HCT116 (cell line): ENCODE data around the gene CDKL2.

Source experiments
- EZH2 ChIP-seq: fragments of 200-600 bp; sonication (generic); IDR thresholded peaks from 2 replicates; pipeline ENCODE4 v1.6.1; 2017; ENCODE audit warnings: antibody characterized with exemption, mixed run types
- EZH2phosphoT487 ChIP-seq: fragments of 200-600 bp; IDR thresholded peaks from 2 replicates; pipeline ENCODE4 v1.6.1; 2018; ENCODE audit warnings: antibody characterized with exemption, borderline replicate concordance
- POLR2A ChIP-seq: IDR thresholded peaks from 2 replicates; pipeline ENCODE4 v1.7.0; 2011; ENCODE audit warnings: borderline replicate concordance; ENCODE audit not compliant: insufficient read depth, insufficient read length; ENCODE audit errors: extremely low read depth
- POLR2AphosphoS5 ChIP-seq: IDR thresholded peaks from 2 replicates; pipeline ENCODE4 v1.6.1; 2011; ENCODE audit warnings: mild to moderate bottlenecking, low read depth, low read length, moderate library complexity
- YY1 ChIP-seq: IDR thresholded peaks from 2 replicates; pipeline ENCODE4 v1.6.1; 2011; ENCODE audit warnings: low read length, low read depth, moderate library complexity, mild to moderate bottlenecking; ENCODE audit not compliant: insufficient replicate concordance; ENCODE audit errors: extremely low read depth
- ZFX ChIP-seq: fragments of 450-650 bp; IDR thresholded peaks from 2 replicates; pipeline ENCODE4 v1.6.1; 2017
- ZNF274 ChIP-seq: fragments of 200-500 bp; sonication (Bioruptor generic); IDR thresholded peaks from 2 replicates; pipeline ENCODE4 v1.6.1; 2014; ENCODE audit warnings: mild to moderate bottlenecking, low read depth, low read length, inconsistent platforms
- TF ChIP-seq, protein P1 (sequence below), 3 experiments: fragments of 200-600 bp in 1 of 3; sonication (generic) in 1 of 3; IDR thresholded peaks in 2 of 3; conservative IDR thresholded peaks in 1 of 3; 2 replicates each; pipeline ENCODE4 v1.5.1; 2012 to 2017; ENCODE audit warnings: low read depth in 2 of 3, low read length in 2 of 3, antibody characterized with exemption in 1 of 3, borderline replicate concordance in 1 of 3, control low read depth in 1 of 3, mild to moderate bottlenecking in 1 of 3, mixed read lengths in 1 of 3, mixed run types in 1 of 3, moderate library complexity in 1 of 3; ENCODE audit not compliant: insufficient read depth in 1 of 3
- TF ChIP-seq, protein P2 (sequence below): IDR thresholded peaks from 2 replicates; pipeline ENCODE4 v1.6.1; 2012

DNA sequence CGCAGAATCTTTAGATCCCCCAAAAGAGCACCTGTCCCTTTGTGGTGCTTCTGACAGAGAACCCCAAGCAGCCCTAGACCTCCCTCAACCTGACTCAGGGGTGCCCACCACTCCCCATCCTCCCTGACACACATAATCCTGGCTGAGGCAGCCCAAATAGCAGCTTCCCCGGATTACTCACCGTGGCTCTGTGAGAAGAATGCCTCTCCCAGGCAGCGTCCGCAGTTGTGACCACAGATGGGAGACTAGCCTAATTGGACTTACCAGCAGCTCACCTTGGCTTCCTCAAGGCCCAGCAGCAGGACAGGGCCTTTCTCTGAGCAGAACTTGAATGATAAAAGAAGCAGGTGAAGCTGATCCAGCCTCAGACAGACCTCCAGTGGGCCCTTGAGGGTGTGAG lies 84.8 kb downstream of the CDKL2 start:
- TF ChIP-seq POLR2AphosphoS5 (no peak), EZH2phosphoT487 (no peak), EZH2 (no peak), ZFX (no peak), POLR2A (no peak), ZNF274 (no peak), YY1 (no peak)
- TF ChIP-seq, protein P1, sequence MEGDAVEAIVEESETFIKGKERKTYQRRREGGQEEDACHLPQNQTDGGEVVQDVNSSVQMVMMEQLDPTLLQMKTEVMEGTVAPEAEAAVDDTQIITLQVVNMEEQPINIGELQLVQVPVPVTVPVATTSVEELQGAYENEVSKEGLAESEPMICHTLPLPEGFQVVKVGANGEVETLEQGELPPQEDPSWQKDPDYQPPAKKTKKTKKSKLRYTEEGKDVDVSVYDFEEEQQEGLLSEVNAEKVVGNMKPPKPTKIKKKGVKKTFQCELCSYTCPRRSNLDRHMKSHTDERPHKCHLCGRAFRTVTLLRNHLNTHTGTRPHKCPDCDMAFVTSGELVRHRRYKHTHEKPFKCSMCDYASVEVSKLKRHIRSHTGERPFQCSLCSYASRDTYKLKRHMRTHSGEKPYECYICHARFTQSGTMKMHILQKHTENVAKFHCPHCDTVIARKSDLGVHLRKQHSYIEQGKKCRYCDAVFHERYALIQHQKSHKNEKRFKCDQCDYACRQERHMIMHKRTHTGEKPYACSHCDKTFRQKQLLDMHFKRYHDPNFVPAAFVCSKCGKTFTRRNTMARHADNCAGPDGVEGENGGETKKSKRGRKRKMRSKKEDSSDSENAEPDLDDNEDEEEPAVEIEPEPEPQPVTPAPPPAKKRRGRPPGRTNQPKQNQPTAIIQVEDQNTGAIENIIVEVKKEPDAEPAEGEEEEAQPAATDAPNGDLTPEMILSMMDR (IDR thresholded peaks at IDR 0.05 in 2 of 3, conservative IDR thresholded peaks at IDR 0.05 in 1 of 3; ENCODE audit: borderline replicate concordance in 1 of 3, insufficient read depth in 1 of 3, low read depth in 2 of 3, low read length in 2 of 3), result no peak
- TF ChIP-seq, protein P2, sequence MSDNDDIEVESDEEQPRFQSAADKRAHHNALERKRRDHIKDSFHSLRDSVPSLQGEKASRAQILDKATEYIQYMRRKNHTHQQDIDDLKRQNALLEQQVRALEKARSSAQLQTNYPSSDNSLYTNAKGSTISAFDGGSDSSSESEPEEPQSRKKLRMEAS, result no peak
